ENCODE measurements around the gene RASSF3.

The RASSF3 gene

GRCh38 chr12:64610079-64610659 lies at the start of gene RASSF3:
RASSF3 (plus strand) TSS chr12:64610495; CDS start chr12:64610633, 138 bp downstream.
- H3K27ac ChIP-seq: peak within 1 kb of the TSS; percentile 98
- no peak for TF ChIP-seq CTCF (IDR thresholded peaks at IDR 0.05)
- no peak for TF ChIP-seq ZFX (IDR thresholded peaks at IDR 0.05; ENCODE audit: borderline replicate concordance)

GRCh38 chr12:64561302-64562136 lies 48.8 kb upstream of the RASSF3 start:
- no peak overlapping the region for H3K27ac ChIP-seq
- no peak for TF ChIP-seq CTCF (IDR thresholded peaks at IDR 0.05)
- TF ChIP-seq ZFX (IDR thresholded peaks at IDR 0.05; ENCODE audit: borderline replicate concordance): no peak

GRCh38 chr12:64566122-64566521 lies 44.2 kb upstream of the RASSF3 start:
- no peak overlapping the region for H3K27ac ChIP-seq

GRCh38 chr12:64566831-64567517 lies 43.3 kb upstream of the RASSF3 start:
- no peak overlapping the region for H3K27ac ChIP-seq
- no peak for TF ChIP-seq ZFX (IDR thresholded peaks at IDR 0.05; ENCODE audit: borderline replicate concordance)
- no peak for TF ChIP-seq CTCF (IDR thresholded peaks at IDR 0.05)

More at GRCh38 chr12:64566122-64566521, 44.2 kb upstream of the RASSF3 start:
- TF ChIP-seq CTCF (IDR thresholded peaks at IDR 0.05) (no peak), ZFX (IDR thresholded peaks at IDR 0.05; ENCODE audit: borderline replicate concordance) (no peak)

- TF ChIP-seq ZFX (IDR thresholded peaks at IDR 0.05; ENCODE audit: borderline replicate concordance) (no peak), CTCF (IDR thresholded peaks at IDR 0.05) (no peak)
- peak overlapping the region; percentile 26 for H3K27ac ChIP-seq
Measured at GRCh38 chr12:64567570-64567969, 42.7 kb upstream of the RASSF3 start.

- TF ChIP-seq CTCF (IDR thresholded peaks at IDR 0.05) (no peak), ZFX (IDR thresholded peaks at IDR 0.05; ENCODE audit: borderline replicate concordance) (no peak)
- peak overlapping the region; percentile 26 for H3K27ac ChIP-seq
Measured at GRCh38 chr12:64568298-64568697, 42.0 kb upstream of the RASSF3 start.
